Measurements from ENCODE around the gene NR2E1. TPM values are rescaled to one million over a fixed set of nuclear protein-coding genes. Genes with fewer than 3 reads are reported as not detected.

NR2E1 gene
- total RNA-seq, 4 donors from 2014 or later = not detected

- Histone ChIP-seq H3K9me3 (no peaks in the 10 kb centered on the region), H3K36me3 (no peaks in the 10 kb centered on the region), H3K4me1 (no peaks in the 10 kb centered on the region), H3K27me3 (no peaks in the 10 kb centered on the region), H3K4me3 (replicated peaks in 1 of 3) (no peak overlapping the region), H3K27ac (no peak overlapping the region)
- TF ChIP-seq POLR2A (IDR thresholded peaks at IDR 0.05) (no peak), CTCF (IDR thresholded peaks at IDR 0.05) (no peak)
- 88 to 91% methylated on average over 1 of the region's 1 CpG for WGBS, 2 donors
- intact Hi-C loops (cut with DNase I) = no loop called here
- DNase-seq = no peak
Measured at GRCh38 chr6:108193131-108193530, 27.3 kb downstream of the NR2E1 start.

GRCh38 chr6:108193835-108194234 is 28.0 kb downstream of the NR2E1 start:
- H3K27me3 ChIP-seq = no peaks in the 10 kb centered on the region
- WGBS, 2 donors = 80 to 91% methylated on average over 1 of the region's 1 CpG

GRCh38 chr6:108194503-108194902 is 28.7 kb downstream of the NR2E1 start:
- 46 to 61% methylated on average over 8 of the region's 8 CpGs for WGBS, 2 donors
- no peak overlapping the region for H3K27ac ChIP-seq
- intact Hi-C loops (cut with DNase I) = no loop called here
- TF ChIP-seq CTCF (IDR thresholded peaks at IDR 0.05) = no peak
- TF ChIP-seq POLR2A (IDR thresholded peaks at IDR 0.05) = no peak
- no peaks in the 10 kb centered on the region for H3K9me3 ChIP-seq
- H3K4me1 ChIP-seq = no peaks in the 10 kb centered on the region
- H3K27me3 ChIP-seq = no peaks in the 10 kb centered on the region
- peak in 1 of 2 donors; percentile 29 for DNase-seq
- H3K36me3 ChIP-seq = no peaks in the 10 kb centered on the region
- H3K4me3 ChIP-seq (replicated peaks in 1 of 3) = no peak overlapping the region

More at GRCh38 chr6:108193835-108194234, 28.0 kb downstream of the NR2E1 start:
- no peaks in the 10 kb centered on the region for H3K4me1 ChIP-seq
- intact Hi-C loops (cut with DNase I) = no loop called here
- H3K4me3 ChIP-seq (replicated peaks in 1 of 3) = no peak overlapping the region
- no peak overlapping the region for H3K27ac ChIP-seq
- TF ChIP-seq POLR2A (IDR thresholded peaks at IDR 0.05) (no peak), CTCF (IDR thresholded peaks at IDR 0.05) (no peak)
- no peaks in the 10 kb centered on the region for H3K36me3 ChIP-seq
- DNase-seq = no peak
- no peaks in the 10 kb centered on the region for H3K9me3 ChIP-seq

GRCh38 chr6:108195209-108195608 is 29.4 kb downstream of the NR2E1 start:
- no peak for TF ChIP-seq CTCF (IDR thresholded peaks at IDR 0.05)
- no peak for TF ChIP-seq POLR2A (IDR thresholded peaks at IDR 0.05)
- DNase-seq = no peak
- Histone ChIP-seq H3K4me3 (replicated peaks in 1 of 3) (no peak overlapping the region), H3K36me3 (no peaks in the 10 kb centered on the region), H3K4me1 (no peaks in the 10 kb centered on the region), H3K9me3 (no peaks in the 10 kb centered on the region), H3K27me3 (no peaks in the 10 kb centered on the region), H3K27ac (no peak overlapping the region)
- 94% methylated on average over 3 of the region's 3 CpGs; no CpG with 5 or more reads in 1 of the 2 donors for WGBS, 2 donors
- intact Hi-C loops (cut with DNase I) = no loop called here

GRCh38 chr6:108198761-108199498 is 33.1 kb downstream of the NR2E1 start:
- H3K4me1 ChIP-seq = no peaks in the 10 kb centered on the region
- no peaks in the 10 kb centered on the region for H3K36me3 ChIP-seq
- H3K27ac ChIP-seq = no peak overlapping the region
- WGBS, 2 donors = 79 to 91% methylated on average over 9 to 16 of the region's 19 CpGs
- no peak for TF ChIP-seq CTCF (IDR thresholded peaks at IDR 0.05)
- TF ChIP-seq POLR2A (IDR thresholded peaks at IDR 0.05) = no peak
- no peak overlapping the region for H3K4me3 ChIP-seq (replicated peaks in 1 of 3)
- DNase-seq = no peak
- H3K9me3 ChIP-seq = no peaks in the 10 kb centered on the region
- H3K27me3 ChIP-seq = no peaks in the 10 kb centered on the region
- intact Hi-C loops (cut with DNase I) = no loop called here

All from thyroid gland (tissue), 4 donors.